Endometrium (tissue), 2 donors: ENCODE data around the gene CUBN.

Experiments used
- FAIRE-seq: peaks from 2 replicates; lab custom pipeline; 2012; peaks lifted over from hg19 to GRCh38; lab: Jason Lieb, UNC
- donor health status: control.
- donor health status: control.

CUBN gene

GRCh38 chr10:16950656-16951601, 178.7 kb downstream of the CUBN start:
- no peak for FAIRE-seq

- no peak for FAIRE-seq
Measured at GRCh38 chr10:16949816-16950215, 179.8 kb downstream of the CUBN start.

GRCh38 chr10:16948361-16948760, 181.2 kb downstream of the CUBN start:
- FAIRE-seq, result no peak

GRCh38 chr10:16947069-16947468, 182.5 kb downstream of the CUBN start:
- no peak for FAIRE-seq

GRCh38 chr10:16945593-16945992, 184.0 kb downstream of the CUBN start:
- FAIRE-seq, result peak; percentile 23

GRCh38 chr10:16944986-16945385, 184.6 kb downstream of the CUBN start:
- no peak for FAIRE-seq

GRCh38 chr10:16944402-16944801, 185.2 kb downstream of the CUBN start:
- peak; percentile 97 for FAIRE-seq

- FAIRE-seq, result no peak
Measured at GRCh38 chr10:16943295-16944285, 186.0 kb downstream of the CUBN start.

- peak; percentile 88 for FAIRE-seq
Measured at GRCh38 chr10:16942381-16943078, 187.1 kb downstream of the CUBN start.

GRCh38 chr10:16941870-16942269, 187.7 kb downstream of the CUBN start:
- FAIRE-seq, result no peak

GRCh38 chr10:16941067-16941466, 188.5 kb downstream of the CUBN start:
- no peak for FAIRE-seq

- no peak for FAIRE-seq
Measured at GRCh38 chr10:16938952-16939351, 190.7 kb downstream of the CUBN start.

- FAIRE-seq, result no peak
Measured at GRCh38 chr10:16934461-16934860, 195.2 kb downstream of the CUBN start.

- no peak for FAIRE-seq
Measured at GRCh38 chr10:16933783-16934182, 195.8 kb downstream of the CUBN start.

GRCh38 chr10:16931930-16932329, 197.7 kb downstream of the CUBN start:
- FAIRE-seq, result no peak

GRCh38 chr10:16930540-16930939, 199.1 kb downstream of the CUBN start:
- no peak for FAIRE-seq

- FAIRE-seq, result no peak
Measured at GRCh38 chr10:16929069-16929468, 200.5 kb downstream of the CUBN start.

GRCh38 chr10:16927546-16927945, 202.1 kb downstream of the CUBN start:
- no peak for FAIRE-seq

GRCh38 chr10:16923726-16924125, 205.9 kb downstream of the CUBN start:
- FAIRE-seq, result no peak

GRCh38 chr10:16923309-16923708, 206.3 kb downstream of the CUBN start:
- FAIRE-seq, result no peak

- no peak for FAIRE-seq
Measured at GRCh38 chr10:16919121-16919982, 210.3 kb downstream of the CUBN start.
